H1 (cell line): ENCODE data around the gene STIM1. TPM values are rescaled to one million over a fixed set of nuclear protein-coding genes. Genes with fewer than 3 reads are reported as not detected.

Experiments
- CTCF ChIA-PET: fragments of 300-600 bp; sonication (Branson Sonifier 250); formaldehyde crosslinking; loops from one replicate; lab custom pipeline; 2021; ENCODE audit not compliant: partially characterized antibody; lab: Charles Lee
- POLR2A ChIA-PET: fragments of 300-600 bp; sonication (Branson Sonifier 250); formaldehyde crosslinking; loops from one replicate; lab custom pipeline; 2021; ENCODE audit warnings: inconsistent platforms; ENCODE audit not compliant: partially characterized antibody; lab: Charles Lee
- DNase-seq, 2 experiments: peaks; one replicate each; pipeline versions ENCODE4 v3.0.0 to v3.0.0-alpha.2; 2010 to 2022; ENCODE audit warnings: low spot score in 2 of 2, low read depth in 1 of 2, mixed read lengths in 1 of 2
- FAIRE-seq: peaks from 2 replicates; lab custom pipeline; 2011; peaks lifted over from hg19 to GRCh38; lab: Jason Lieb, UNC
- H2AFZ ChIP-seq: 2 replicates; pipeline ENCODE4 v1.8.1; 2012; ENCODE audit warnings: low read length, inconsistent platforms
- H2AK5ac ChIP-seq: 2 replicates; pipeline ENCODE4 v1.6.1; 2013; ENCODE audit warnings: low read depth, low read length
- H2BK120ac ChIP-seq: replicated peaks from 2 replicates; pipeline ENCODE3; 2013; ENCODE audit warnings: low read depth, low read length, inconsistent platforms
- H2BK12ac ChIP-seq: 2 replicates; pipeline ENCODE4 v1.6.1; 2013; ENCODE audit warnings: low read depth, low read length
- H2BK15ac ChIP-seq: 2 replicates; pipeline ENCODE4 v1.6.1; 2013; ENCODE audit warnings: low read length
- H2BK20ac ChIP-seq: 2 replicates; pipeline ENCODE4 v1.6.1; 2013; ENCODE audit warnings: low read length
- H2BK5ac ChIP-seq: 2 replicates; pipeline ENCODE4 v1.6.1; 2013; ENCODE audit warnings: low read depth, low read length
- H3K14ac ChIP-seq: 2 replicates; pipeline ENCODE4 v1.6.1; 2013; ENCODE audit warnings: inconsistent platforms; ENCODE audit not compliant: insufficient read length
- H3K18ac ChIP-seq: 2 replicates; pipeline ENCODE4 v1.6.1; 2013; ENCODE audit warnings: low read length; ENCODE audit errors: extremely low read depth
- H3K23ac ChIP-seq: 2 replicates; pipeline ENCODE4 v1.6.1; 2013; ENCODE audit warnings: inconsistent platforms; ENCODE audit not compliant: insufficient read length
- H3K23me2 ChIP-seq: 2 replicates; pipeline ENCODE4 v1.6.1; 2013; ENCODE audit warnings: low read depth, low read length
- H3K27ac ChIP-seq: 2 replicates; pipeline ENCODE4 v1.6.1; 2011; ENCODE audit warnings: low read depth, low read length, inconsistent platforms
- H3K27me3 ChIP-seq, 4 experiments: replicated peaks in 1 of 4; 1 replicate in 1 of 4; 2 replicates in 3 of 4; pipeline versions ENCODE4 v1.6.1 to v1.8.1; 2011 to 2013; ENCODE audit warnings: low read length in 3 of 4, mild to moderate bottlenecking in 3 of 4, inconsistent platforms in 2 of 4, mixed read lengths in 2 of 4, moderate library complexity in 1 of 4; ENCODE audit not compliant: control insufficient read depth in 3 of 4, insufficient read depth in 3 of 4; ENCODE audit errors: extremely low read depth in 1 of 4
- H3K36me3 ChIP-seq, 4 experiments: 2 replicates each; pipeline versions ENCODE4 v1.6.1 to v1.8.1; 2011 to 2013; ENCODE audit warnings: mild to moderate bottlenecking in 4 of 4, low read length in 3 of 4, moderate library complexity in 2 of 4, control low read depth in 1 of 4, inconsistent platforms in 1 of 4; ENCODE audit not compliant: insufficient read depth in 4 of 4, control insufficient read depth in 2 of 4
- H3K4ac ChIP-seq: replicated peaks from 2 replicates; pipeline ENCODE3; 2013; ENCODE audit warnings: low read length, low read depth, mixed read lengths, inconsistent platforms; ENCODE audit not compliant: insufficient read length
- H3K4me1 ChIP-seq, 4 experiments: replicated peaks in 1 of 4; 1 replicate in 1 of 4; 2 replicates in 3 of 4; pipeline versions ENCODE4 v1.6.1 to v1.8.1; 2011 to 2013; ENCODE audit warnings: low read length in 3 of 4, inconsistent platforms in 2 of 4, mixed read lengths in 1 of 4; ENCODE audit not compliant: insufficient read depth in 4 of 4, control insufficient read depth in 3 of 4
- H3K4me2 ChIP-seq, 2 experiments: 2 replicates each; pipeline versions ENCODE4 v1.6.1 to v1.8.1; 2011 to 2013; ENCODE audit warnings: low read depth in 2 of 2, low read length in 2 of 2, control low read depth in 1 of 2, inconsistent platforms in 1 of 2, mild to moderate bottlenecking in 1 of 2; ENCODE audit not compliant: insufficient read depth in 1 of 2
- H3K4me3 ChIP-seq, 4 experiments: fragments of 200-600, 300-600 bp in 1 of 4; sonication (generic), shearing (Covaris generic), sonication (Bioruptor Twin) in 1 of 4; 2 replicates each; pipeline versions ENCODE4 v1.5.1 to v1.8.1; 2011 to 2016; ENCODE audit warnings: low read length in 4 of 4, low read depth in 3 of 4, control low read depth in 2 of 4, inconsistent platforms in 2 of 4, mild to moderate bottlenecking in 2 of 4, mixed read lengths in 1 of 4, moderate library complexity in 1 of 4; ENCODE audit not compliant: insufficient read depth in 2 of 4; ENCODE audit errors: extremely low read depth in 1 of 4
- H3K56ac ChIP-seq: replicated peaks from 2 replicates; pipeline ENCODE3; 2013; ENCODE audit warnings: low read depth, mild to moderate bottlenecking, mixed read lengths, low read length, inconsistent platforms; ENCODE audit not compliant: insufficient read length
- H3K79me1 ChIP-seq: 2 replicates; pipeline ENCODE4 v1.6.1; 2013; ENCODE audit warnings: low read depth, low read length, control low read depth
- H3K79me2 ChIP-seq, 2 experiments: 2 replicates each; pipeline versions ENCODE4 v1.6.1 to v1.8.1; 2012 to 2013; ENCODE audit warnings: low read length in 2 of 2, mild to moderate bottlenecking in 2 of 2, inconsistent platforms in 1 of 2; ENCODE audit not compliant: insufficient read depth in 2 of 2, control insufficient read depth in 1 of 2
- H3K9ac ChIP-seq, 4 experiments: replicated peaks in 1 of 4; 1 replicate in 1 of 4; 2 replicates in 3 of 4; pipeline versions ENCODE4 v1.6.1 to v1.8.1; 2011 to 2013; ENCODE audit warnings: low read depth in 3 of 4, low read length in 3 of 4, control low read depth in 2 of 4, mild to moderate bottlenecking in 2 of 4, moderate library complexity in 2 of 4, inconsistent platforms in 1 of 4; ENCODE audit errors: extremely low read depth in 1 of 4
- H3K9me3 ChIP-seq, 2 experiments: 2 replicates each; pipeline versions ENCODE4 v1.6.1 to v1.8.1; 2012 to 2013; ENCODE audit warnings: mild to moderate bottlenecking in 2 of 2, moderate library complexity in 2 of 2, control low read depth in 1 of 2, inconsistent platforms in 1 of 2, low read depth in 1 of 2, low read length in 1 of 2, mixed read lengths in 1 of 2; ENCODE audit not compliant: insufficient read depth in 2 of 2
- H4K20me1 ChIP-seq, 2 experiments: replicated peaks in 1 of 2; 2 replicates each; pipeline versions ENCODE3 to v1.8.1; 2011 to 2013; ENCODE audit warnings: inconsistent platforms in 2 of 2, low read length in 2 of 2, mild to moderate bottlenecking in 1 of 2; ENCODE audit not compliant: insufficient read depth in 2 of 2, control insufficient read depth in 1 of 2
- H4K5ac ChIP-seq: 2 replicates; pipeline ENCODE4 v1.6.1; 2013; ENCODE audit warnings: low read length, low read depth, mixed read lengths, inconsistent platforms; ENCODE audit not compliant: insufficient read length
- H4K8ac ChIP-seq: 2 replicates; pipeline ENCODE4 v1.8.0; 2013; ENCODE audit warnings: mild to moderate bottlenecking, moderate library complexity, low read length, inconsistent platforms; ENCODE audit not compliant: insufficient read depth; ENCODE audit errors: extremely low read depth
- H4K91ac ChIP-seq: replicated peaks from 2 replicates; pipeline ENCODE3; 2013; ENCODE audit warnings: low read length, mixed read lengths, inconsistent platforms; ENCODE audit not compliant: insufficient read length
- CHD1 ChIP-seq: IDR thresholded peaks from 2 replicates; pipeline ENCODE4 v1.6.1; 2012; ENCODE audit warnings: low read depth, low read length, improper control_type of control experiment
- JUN ChIP-seq: IDR thresholded peaks from 2 replicates; pipeline ENCODE4 v1.6.1; 2011; ENCODE audit warnings: low read depth, mild to moderate bottlenecking, improper control_type of control experiment, low read length
- KDM5A ChIP-seq: fragments of 200-600 bp; IDR thresholded peaks from 2 replicates; pipeline ENCODE4 v1.7.1; 2012; ENCODE audit warnings: mild to moderate bottlenecking, low read length, inconsistent platforms, mixed read lengths
- RAD21 ChIP-seq, 2 experiments: IDR thresholded peaks in 1 of 2; conservative IDR thresholded peaks in 1 of 2; 2 replicates each; pipeline ENCODE4 v1.6.1; 2011; ENCODE audit warnings: low read depth in 2 of 2, low read length in 2 of 2, improper control_type of control experiment in 1 of 2, inconsistent platforms in 1 of 2, mild to moderate bottlenecking in 1 of 2, moderate library complexity in 1 of 2
- WGBS, 2 experiments: shearing (Covaris generic) in 1 of 2; methylation state at CpG; one replicate each; pipeline versions ENCODE4 v1.1.6 to v1.1.7; 2013 to 2015; ENCODE audit warnings: low lambda C conversion rate in 2 of 2, mixed read lengths in 2 of 2, inconsistent platforms in 1 of 2, low coverage in 1 of 2, missing lambda C conversion rate in 1 of 2; ENCODE audit not compliant: insufficient replicate concordance in 2 of 2, insufficient coverage in 1 of 2, insufficient read length in 1 of 2; ENCODE audit errors: extremely low coverage in 1 of 2, missing lambda C conversion rate in 1 of 2; 5-methylcytosine and 5-hydroxymethylcytosine counted together
- polyA plus RNA-seq, 7 experiments: library from polyadenylated mRNA; depleted of rRNA in 3 of 7; stranded (reverse) in 5 of 7; unstranded in 2 of 7; fragments of >200 nt in 5 of 7; fragments of 200-250 nt in 2 of 7; gene quantifications; 1 replicate in 5 of 7; 2 replicates in 1 of 7; 4 replicates in 1 of 7; pipeline versions ENCODE4 v1.2.1 to v1.2.3, GENCODE V29; 2011 to 2013; ENCODE audit warnings: missing spikeins in 2 of 7, mixed read lengths in 2 of 7
- total RNA-seq: library from RNA; stranded (reverse); fragmentation: NEBNext Ultra II Directional; extraction: Animal tissue kit (Norgen Biotek cat#: 25700); gene quantifications from 2 replicates; pipeline ENCODE4 v1.2.1, GENCODE V29; 2021

The STIM1 gene
- total and polyA plus RNA-seq, 2 of the 8 experiments (the other 6 are each of a cell fraction or from before 2014, with no cell fraction given) = 11.1 to 12.2 TPM

GRCh38 chr11:3860375-3860774 lies 4.9 kb downstream of the STIM1 start:
- ChIA-PET CTCF (interaction anchor here (0.6 to 4.9 kb wide), 7 partner anchors 11 to 213 kb away, joined by 3 to 30 read pairs (median 4); no protein-coding TSS in a partner anchor), POLR2A (interaction anchor here (1.1 kb wide), 1 partner anchor 213 kb away, joined by 3 read pairs; no protein-coding TSS in a partner anchor)
- Histone ChIP-seq H2BK15ac (no peak overlapping the region), H3K4me1 (peaks cover 6 to 16% (median 9%) of the 10 kb centered on the region in 4 experiments; a peak in 5 of 7 replicates), H3K4me2 (no peak overlapping the region), H4K5ac (no peak overlapping the region), H3K14ac (no peak overlapping the region), H3K56ac (no peak overlapping the region), H4K8ac (no peak overlapping the region), H3K79me1 (peaks cover 2% of the 10 kb centered on the region; the same call in 1 of the 2 replicates), H4K20me1 (peaks cover 2 to 3% of the 10 kb centered on the region in 2 experiments), H2AK5ac (no peak overlapping the region), H2AFZ (no peak overlapping the region), H3K27ac (no peak overlapping the region), H3K23me2 (peaks cover 8% of the 10 kb centered on the region; the same call in 1 of the 2 replicates), H2BK20ac (no peak overlapping the region), H3K4ac (no peak overlapping the region), H2BK5ac (no peak overlapping the region), H3K4me3 (no peak overlapping the region), H2BK12ac (no peak overlapping the region), H3K23ac (no peak overlapping the region), H3K36me3 (no peaks in the 10 kb centered on the region), H3K9me3 (no peaks in the 10 kb centered on the region), H4K91ac (no peak overlapping the region), H3K18ac (no peak overlapping the region), H3K79me2 (no peaks in the 10 kb centered on the region), H3K9ac (no peak overlapping the region), H2BK120ac (no peak overlapping the region), H3K27me3 (peaks cover 0 to 13% (median 8%) of the 10 kb centered on the region in 4 experiments; a peak in 5 of 7 replicates)
- whole genome bisulfite sequencing, 2 experiments = 100% methylated on average over 2 of the region's 2 CpGs; no CpG with 5 or more reads in 1 of the 2 experiments
- TF ChIP-seq CHD1 = no peak
- no peak for TF ChIP-seq RAD21 (IDR thresholded peaks at IDR 0.05 in 1 of 2, conservative IDR thresholded peaks at IDR 0.05 in 1 of 2; ENCODE audit: low read depth in 2 of 2, low read length in 2 of 2)
- TF ChIP-seq JUN = no peak
- no peak for TF ChIP-seq KDM5A
- DNase-seq = no peak
- FAIRE-seq = no peak
